ENCODE results near the gene SMIM35. TPM values are rescaled to one million over a fixed set of nuclear protein-coding genes. Genes with fewer than 3 reads are reported as not detected.

The SMIM35 gene
- polyA plus RNA-seq, 3 donors from 2014 or later: 0.49 to 1.1 TPM; not detected in 1

GRCh38 chr11:118001494-118001971 lies 85.2 kb downstream of the SMIM35 start:
- peak in 2 of 3 donors; percentile 32 to 38 for DNase-seq
- H3K4me1 Mint-ChIP-seq: peaks cover 92 to 93% of the 10 kb centered on the region in 2 donors
- peak overlapping the region; percentile 66 to 80 (median 75) for H3K4me3 Mint-ChIP-seq
- H3K9me3 Mint-ChIP-seq: peaks cover 0 to 5% (median 0%) of the 10 kb centered on the region in 6 donors
- peaks cover 1 to 6% (median 5%) of the 10 kb centered on the region in 3 donors for H3K27me3 Mint-ChIP-seq (ENCODE audit: low read depth in 3 of 3)
- H3K27ac Mint-ChIP-seq: peak overlapping the region; percentile 90 to 97 (median 92)
- H3K36me3 Mint-ChIP-seq: peaks cover 34 to 42% (median 34%) of the 10 kb centered on the region in 3 donors

GRCh38 chr11:118000850-118001228 lies 85.9 kb downstream of the SMIM35 start:
- H3K4me3 Mint-ChIP-seq: peak overlapping the region in 1 of 5 donors; percentile 80
- no peak for DNase-seq
- peaks cover 0 to 5% (median 0%) of the 10 kb centered on the region in 6 donors for H3K9me3 Mint-ChIP-seq
- H3K4me1 Mint-ChIP-seq: peaks cover 87 to 90% of the 10 kb centered on the region in 2 donors
- H3K36me3 Mint-ChIP-seq: peaks cover 34 to 47% (median 36%) of the 10 kb centered on the region in 3 donors
- H3K27me3 Mint-ChIP-seq (ENCODE audit: low read depth in 3 of 3): peaks cover 1 to 6% (median 5%) of the 10 kb centered on the region in 3 donors
- peak overlapping the region; percentile 90 to 97 (median 92) for H3K27ac Mint-ChIP-seq

- Mint-ChIP-seq H3K4me1 (peaks cover 85 to 90% of the 10 kb centered on the region in 2 donors), H3K27ac (peak overlapping the region; percentile 76 to 97 (median 88)), H3K27me3 (ENCODE audit: low read depth in 3 of 3) (peaks cover 1 to 6% (median 5%) of the 10 kb centered on the region in 3 donors), H3K4me3 (peak overlapping the region in 2 of 5 donors; percentile 67 to 80), H3K36me3 (peaks cover 34 to 53% (median 39%) of the 10 kb centered on the region in 3 donors), H3K9me3 (peaks cover 0 to 5% (median 0%) of the 10 kb centered on the region in 6 donors)
- no peak for DNase-seq
Measured at GRCh38 chr11:118000067-118000849, 86.5 kb downstream of the SMIM35 start.

- peak overlapping the region; percentile 76 to 97 (median 88) for H3K27ac Mint-ChIP-seq
- peaks cover 40 to 61% (median 46%) of the 10 kb centered on the region in 3 donors for H3K36me3 Mint-ChIP-seq
- peaks cover 0 to 5% (median 0%) of the 10 kb centered on the region in 6 donors for H3K9me3 Mint-ChIP-seq
- H3K4me1 Mint-ChIP-seq: peaks cover 85 to 90% of the 10 kb centered on the region in 2 donors
- peak overlapping the region in 2 of 5 donors; percentile 67 to 80 for H3K4me3 Mint-ChIP-seq
- DNase-seq: no peak
- H3K27me3 Mint-ChIP-seq (ENCODE audit: low read depth in 3 of 3): peaks cover 1 to 7% (median 5%) of the 10 kb centered on the region in 3 donors
Measured at GRCh38 chr11:117999354-117999993, 87.3 kb downstream of the SMIM35 start.

GRCh38 chr11:117998664-117999353 lies 88.0 kb downstream of the SMIM35 start:
- peak overlapping the region; percentile 16 to 97 (median 78) for H3K27ac Mint-ChIP-seq
- H3K4me3 Mint-ChIP-seq: peak overlapping the region in 1 of 5 donors; percentile 8
- peaks cover 85 to 90% of the 10 kb centered on the region in 2 donors for H3K4me1 Mint-ChIP-seq
- H3K9me3 Mint-ChIP-seq: peaks cover 0 to 4% (median 0%) of the 10 kb centered on the region in 6 donors
- peaks cover 1 to 7% (median 5%) of the 10 kb centered on the region in 3 donors for H3K27me3 Mint-ChIP-seq (ENCODE audit: low read depth in 3 of 3)
- DNase-seq: no peak
- peaks cover 45 to 68% (median 51%) of the 10 kb centered on the region in 3 donors for H3K36me3 Mint-ChIP-seq

- Mint-ChIP-seq H3K4me1 (peaks cover 85 to 90% of the 10 kb centered on the region in 2 donors), H3K27me3 (ENCODE audit: low read depth in 3 of 3) (peaks cover 1 to 7% (median 5%) of the 10 kb centered on the region in 3 donors), H3K27ac (peak overlapping the region; percentile 16 to 97 (median 78)), H3K4me3 (peak overlapping the region in 1 of 5 donors; percentile 51), H3K9me3 (no peaks in the 10 kb centered on the region), H3K36me3 (peaks cover 46 to 76% (median 51%) of the 10 kb centered on the region in 3 donors)
- DNase-seq: no peak
Measured at GRCh38 chr11:117997823-117998579, 88.8 kb downstream of the SMIM35 start.

GRCh38 chr11:117997406-117997805 lies 89.4 kb downstream of the SMIM35 start:
- H3K36me3 Mint-ChIP-seq: peaks cover 52 to 82% (median 57%) of the 10 kb centered on the region in 3 donors
- no peaks in the 10 kb centered on the region for H3K9me3 Mint-ChIP-seq
- DNase-seq: no peak
- peak overlapping the region in 1 of 5 donors; percentile 51 for H3K4me3 Mint-ChIP-seq
- H3K27ac Mint-ChIP-seq: peak overlapping the region; percentile 16 to 97 (median 78)
- H3K4me1 Mint-ChIP-seq: peaks cover 85 to 90% of the 10 kb centered on the region in 2 donors
- peaks cover 1 to 7% (median 5%) of the 10 kb centered on the region in 3 donors for H3K27me3 Mint-ChIP-seq (ENCODE audit: low read depth in 3 of 3)

GRCh38 chr11:117996058-117996457 lies 90.7 kb downstream of the SMIM35 start:
- Mint-ChIP-seq H3K27ac (peak overlapping the region in 5 of 6 donors; percentile 49 to 90 (median 83)), H3K4me3 (no peak overlapping the region), H3K4me1 (peaks cover 84 to 90% of the 10 kb centered on the region in 2 donors)

GRCh38 chr11:117995472-117995871 lies 91.3 kb downstream of the SMIM35 start:
- Mint-ChIP-seq H3K9me3 (no peaks in the 10 kb centered on the region), H3K4me3 (peak overlapping the region in 1 of 5 donors; percentile 10), H3K27me3 (ENCODE audit: low read depth in 3 of 3) (peaks cover 1 to 5% (median 2%) of the 10 kb centered on the region in 3 donors), H3K4me1 (peaks cover 84 to 90% of the 10 kb centered on the region in 2 donors), H3K27ac (peak overlapping the region in 5 of 6 donors; percentile 83 to 90 (median 86)), H3K36me3 (peaks cover 65 to 87% (median 68%) of the 10 kb centered on the region in 3 donors)
- no peak for DNase-seq

More at GRCh38 chr11:117996058-117996457, 90.7 kb downstream of the SMIM35 start:
- Mint-ChIP-seq H3K36me3 (peaks cover 64 to 82% (median 68%) of the 10 kb centered on the region in 3 donors), H3K9me3 (no peaks in the 10 kb centered on the region), H3K27me3 (ENCODE audit: low read depth in 3 of 3) (peaks cover 1 to 5% (median 2%) of the 10 kb centered on the region in 3 donors)
- DNase-seq: no peak

GRCh38 chr11:117993988-117994745 lies 92.6 kb downstream of the SMIM35 start:
- Mint-ChIP-seq H3K27me3 (ENCODE audit: low read depth in 3 of 3) (peaks cover 3 to 7% (median 5%) of the 10 kb centered on the region in 3 donors), H3K4me3 (peak overlapping the region; percentile 44 to 94 (median 85)), H3K9me3 (no peaks in the 10 kb centered on the region), H3K27ac (peak overlapping the region; percentile 83 to 90 (median 86)), H3K4me1 (peaks cover 87 to 93% of the 10 kb centered on the region in 2 donors), H3K36me3 (peaks cover 70 to 91% (median 71%) of the 10 kb centered on the region in 3 donors)
- no peak for DNase-seq

- DNase-seq: no peak
- Mint-ChIP-seq H3K4me1 (peaks cover 89 to 96% of the 10 kb centered on the region in 2 donors), H3K9me3 (no peaks in the 10 kb centered on the region), H3K27ac (peak overlapping the region; percentile 85 to 90 (median 86)), H3K36me3 (peaks cover 69 to 95% (median 71%) of the 10 kb centered on the region in 3 donors), H3K4me3 (peak overlapping the region; percentile 85 to 94 (median 93)), H3K27me3 (ENCODE audit: low read depth in 3 of 3) (peaks cover 2 to 13% (median 9%) of the 10 kb centered on the region in 3 donors)
Measured at GRCh38 chr11:117992620-117993019, 94.1 kb downstream of the SMIM35 start.
